NT2/D1 (cell line): ENCODE data around the gene SEC61G.

Source experiments
- DNase-seq: peaks from one replicate; pipeline ENCODE4 v3.0.0-alpha.2; 2011; ENCODE audit warnings: low read depth, low spot score
- H3K27me3 ChIP-seq: 2 replicates; pipeline ENCODE4 v1.6.0; 2011; ENCODE audit warnings: mild to moderate bottlenecking; ENCODE audit not compliant: insufficient read length, insufficient read depth
- H3K36me3 ChIP-seq: 2 replicates; pipeline ENCODE4 v1.6.1; 2011; ENCODE audit warnings: mild to moderate bottlenecking, low read length, mixed read lengths; ENCODE audit not compliant: insufficient read depth, insufficient read length
- H3K4me1 ChIP-seq: 2 replicates; pipeline ENCODE4 v1.5.1; 2011; ENCODE audit not compliant: insufficient read depth, insufficient read length
- H3K4me3 ChIP-seq: 2 replicates; pipeline ENCODE4 v1.5.1; 2011; ENCODE audit warnings: low read depth; ENCODE audit not compliant: insufficient read length
- H3K9ac ChIP-seq: 2 replicates; pipeline ENCODE4 v1.6.0; 2011; ENCODE audit warnings: low read depth; ENCODE audit not compliant: insufficient read length
- H3K9me3 ChIP-seq: 2 replicates; pipeline ENCODE4 v1.5.1; 2011; ENCODE audit warnings: mild to moderate bottlenecking, low read length; ENCODE audit not compliant: insufficient read depth
- SUZ12 ChIP-seq: IDR thresholded peaks from 2 replicates; pipeline ENCODE4 v1.6.1; 2011; ENCODE audit not compliant: insufficient read length, insufficient read depth; ENCODE audit errors: extremely low read depth
- YY1 ChIP-seq: IDR thresholded peaks from 2 replicates; pipeline ENCODE4 v1.6.1; 2011; ENCODE audit not compliant: insufficient read length, insufficient read depth
- ZNF274 ChIP-seq: IDR thresholded peaks from 2 replicates; pipeline ENCODE4 v1.6.1; 2011; ENCODE audit warnings: mild to moderate bottlenecking, low read depth, low read length

The SEC61G gene

DNA sequence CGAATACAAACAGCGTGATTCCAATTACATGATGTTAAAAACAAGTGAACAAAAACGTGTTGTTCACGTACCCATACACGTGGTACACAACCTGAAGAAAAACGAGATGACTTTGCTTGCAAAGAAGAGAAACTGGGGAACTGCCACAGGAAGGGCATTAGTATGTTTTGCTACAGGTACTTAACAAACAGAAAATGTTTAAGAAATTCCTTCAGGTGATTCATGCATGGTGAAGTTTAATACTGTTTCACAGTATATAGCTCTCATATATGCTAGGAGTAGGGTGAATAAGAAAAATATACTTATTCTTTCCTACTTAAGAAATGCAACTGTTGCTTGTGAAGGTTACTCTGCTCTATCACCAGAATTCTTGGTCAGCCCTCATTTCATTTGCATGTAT, 9.8 kb downstream of the SEC61G start:
- no peaks in the 10 kb centered on the region for H3K27me3 ChIP-seq

GRCh38 chr7:54747234-54747633, 11.8 kb downstream of the SEC61G start:
- Histone ChIP-seq H3K9me3 (no peaks in the 10 kb centered on the region), H3K36me3 (peaks cover 54% of the 10 kb centered on the region)
- no peak for DNase-seq

More for the DNA sequence above, 9.8 kb downstream of the SEC61G start:
- Histone ChIP-seq H3K9me3 (no peaks in the 10 kb centered on the region), H3K4me3 (no peak overlapping the region), H3K9ac (no peak overlapping the region), H3K36me3 (peaks cover 73% of the 10 kb centered on the region), H3K4me1 (no peaks in the 10 kb centered on the region)
- no peak for TF ChIP-seq SUZ12
- no peak for TF ChIP-seq ZNF274
- no peak for TF ChIP-seq YY1
- DNase-seq, result no peak

DNA sequence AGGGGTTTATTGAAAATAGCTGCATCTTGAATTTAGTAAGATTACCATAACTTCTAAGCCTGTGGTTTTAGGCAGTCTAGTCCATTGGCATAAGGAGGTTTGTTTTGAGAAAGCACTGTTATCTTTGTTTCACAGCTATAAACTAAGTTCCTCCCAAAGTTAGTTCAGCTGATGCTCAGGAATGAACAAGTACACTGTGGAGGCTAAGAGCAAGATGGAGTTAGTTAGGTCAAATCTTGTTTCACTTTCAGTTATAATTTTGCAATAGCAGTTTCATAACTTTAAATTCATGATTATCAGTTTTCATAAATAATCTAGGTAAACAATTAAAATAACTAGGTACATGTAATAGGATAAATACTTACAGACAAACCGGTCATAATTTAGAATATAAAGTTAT, 15.4 kb downstream of the SEC61G start:
- Histone ChIP-seq H3K4me3 (no peak overlapping the region), H3K9ac (no peak overlapping the region), H3K9me3 (no peaks in the 10 kb centered on the region), H3K36me3 (peaks cover 17% of the 10 kb centered on the region), H3K27me3 (no peaks in the 10 kb centered on the region), H3K4me1 (no peaks in the 10 kb centered on the region)
- TF ChIP-seq ZNF274, result no peak
- no peak for TF ChIP-seq SUZ12
- no peak for TF ChIP-seq YY1
- no peak for DNase-seq

More at GRCh38 chr7:54747234-54747633, 11.8 kb downstream of the SEC61G start:
- TF ChIP-seq SUZ12, result no peak
- TF ChIP-seq ZNF274, result no peak
- no peak for TF ChIP-seq YY1
- Histone ChIP-seq H3K4me1 (no peaks in the 10 kb centered on the region), H3K9ac (no peak overlapping the region), H3K4me3 (no peak overlapping the region), H3K27me3 (no peaks in the 10 kb centered on the region)

DNA sequence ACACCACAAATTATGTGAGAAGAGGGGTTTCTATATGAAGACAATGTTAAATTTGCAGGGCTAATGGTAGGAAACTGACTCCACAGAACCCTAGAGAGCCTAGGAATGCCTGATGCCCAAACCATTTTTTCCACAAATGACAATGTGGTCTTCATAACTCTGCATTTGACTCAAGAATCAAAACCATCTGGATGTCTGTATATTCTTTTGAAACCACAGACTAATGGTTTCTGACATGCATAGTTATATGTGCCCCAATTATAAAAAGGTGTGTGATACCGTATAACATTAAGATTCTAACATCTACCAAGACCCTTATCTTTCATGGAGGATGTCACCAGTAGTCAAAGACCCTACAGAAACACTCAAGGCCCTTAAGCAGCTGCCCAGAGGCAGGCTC, 20.3 kb downstream of the SEC61G start:
- Histone ChIP-seq H3K27me3 (no peaks in the 10 kb centered on the region), H3K36me3 (no peaks in the 10 kb centered on the region), H3K9ac (no peak overlapping the region), H3K4me1 (no peaks in the 10 kb centered on the region), H3K4me3 (no peak overlapping the region), H3K9me3 (no peaks in the 10 kb centered on the region)
- no peak for DNase-seq
- TF ChIP-seq SUZ12 (no peak), YY1 (no peak), ZNF274 (no peak)

GRCh38 chr7:54729107-54729506, 29.9 kb downstream of the SEC61G start:
- H3K27me3 ChIP-seq, result no peaks in the 10 kb centered on the region
- no peak overlapping the region for H3K4me3 ChIP-seq
- no peak for DNase-seq
- peaks cover 2% of the 10 kb centered on the region for H3K4me1 ChIP-seq
- no peaks in the 10 kb centered on the region for H3K36me3 ChIP-seq
- H3K9me3 ChIP-seq, result no peaks in the 10 kb centered on the region
- H3K9ac ChIP-seq, result no peak overlapping the region
- TF ChIP-seq ZNF274, result no peak
- TF ChIP-seq YY1, result no peak
- no peak for TF ChIP-seq SUZ12

DNA sequence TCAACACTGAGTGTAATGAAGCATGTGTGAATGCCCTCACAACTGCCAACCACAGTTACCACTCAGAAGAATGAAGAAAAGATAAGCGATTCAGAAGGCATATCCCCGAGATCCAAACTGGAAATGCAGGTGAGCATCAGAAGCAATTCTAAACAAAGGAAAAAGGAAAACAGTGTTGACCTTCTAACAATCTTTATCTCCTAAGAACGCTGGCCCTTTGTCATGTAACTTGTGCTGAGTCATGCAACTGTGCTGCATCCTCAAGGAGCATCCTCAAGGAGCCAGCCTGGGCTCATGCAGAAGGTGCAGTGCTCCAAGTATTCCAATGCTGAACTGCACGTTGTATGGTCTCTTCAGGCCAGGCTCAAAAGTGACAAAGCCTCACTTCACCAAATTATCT, 30.6 kb downstream of the SEC61G start:
- Histone ChIP-seq H3K4me3 (no peak overlapping the region), H3K9ac (no peak overlapping the region), H3K9me3 (no peaks in the 10 kb centered on the region), H3K4me1 (peaks cover 2% of the 10 kb centered on the region), H3K27me3 (no peaks in the 10 kb centered on the region), H3K36me3 (no peaks in the 10 kb centered on the region)
- DNase-seq, result peak; percentile 56
- TF ChIP-seq SUZ12, result no peak
- TF ChIP-seq YY1, result no peak
- no peak for TF ChIP-seq ZNF274

GRCh38 chr7:54725255-54725654, 33.8 kb downstream of the SEC61G start:
- Histone ChIP-seq H3K27me3 (no peaks in the 10 kb centered on the region), H3K9ac (no peak overlapping the region), H3K36me3 (no peaks in the 10 kb centered on the region), H3K4me3 (no peak overlapping the region), H3K9me3 (no peaks in the 10 kb centered on the region), H3K4me1 (peaks cover 2% of the 10 kb centered on the region)
- DNase-seq, result no peak
- TF ChIP-seq ZNF274 (no peak), SUZ12 (no peak), YY1 (no peak)
